Activated naive CD8-positive, alpha-beta T cell treated with anti-CD3 and anti-CD28 coated beads, Interleukin-2, amount 10 ng/mL, durations not matched to agents 7 days and 5 days (primary cell): ENCODE data around the gene PSME3. TPM values are rescaled to one million over a fixed set of nuclear protein-coding genes. Genes with fewer than 3 reads are reported as not detected.
"Not testable (repeated sequence)": the region's sequence is repeated elsewhere in the genome, so short reads cannot be mapped to it uniquely, and the experiment has no call there.

ENCODE experiments used
- ATAC-seq: fragments of 150-1000 bp; cut with Tn5 transposase; one replicate; pipeline ENCODE4 v1.10.0; 2021; ENCODE audit warnings: low read depth, moderate library complexity
- POLR2A ChIA-PET: fragments of 350-600 bp; sonication (Branson Sonifier 250); formaldehyde crosslinking; loops from one replicate; lab custom pipeline; 2021; ENCODE audit warnings: antibody characterized with exemption; lab: Charles Lee
- DNase-seq: peaks from one replicate; pipeline ENCODE4 v3.0.0; 2021
- H3K27ac Mint-ChIP-seq: one replicate; pipeline ENCODE4 v1.8.0; 2022; ENCODE audit warnings: mild to moderate bottlenecking, mixed read lengths
- H3K27me3 Mint-ChIP-seq: one replicate; pipeline ENCODE4 v1.8.0; 2022; ENCODE audit warnings: mild to moderate bottlenecking, moderate library complexity, mixed read lengths
- H3K36me3 Mint-ChIP-seq: one replicate; pipeline ENCODE4 v1.8.0; 2021; ENCODE audit warnings: mild to moderate bottlenecking, mixed read lengths
- H3K4me1 Mint-ChIP-seq: one replicate; pipeline ENCODE4 v1.8.0; 2021; ENCODE audit warnings: mixed read lengths
- H3K4me3 Mint-ChIP-seq: one replicate; pipeline ENCODE4 v1.8.0; 2022; ENCODE audit warnings: mild to moderate bottlenecking, moderate library complexity, mixed read lengths
- H3K9me3 Mint-ChIP-seq: one replicate; pipeline ENCODE4 v1.8.0; 2021; ENCODE audit warnings: mixed read lengths
- total RNA-seq, 2 experiments: library from RNA; stranded (reverse); gene quantifications; one replicate each; pipeline ENCODE4 v1.2.3, GENCODE V29; 2021

Gene PSME3
- total RNA-seq, 2 experiments from 2014 or later: 85.0 to 96.6 TPM

- ATAC-seq (no peak), DNase-seq (no peak)
- no peak overlapping the region for H3K27ac Mint-ChIP-seq
- peaks cover 10% of the 10 kb centered on the region for H3K27me3 Mint-ChIP-seq
- peaks cover 4% of the 10 kb centered on the region for H3K9me3 Mint-ChIP-seq
- H3K4me3 Mint-ChIP-seq: no peak overlapping the region
- no peaks in the 10 kb centered on the region for H3K36me3 Mint-ChIP-seq
- POLR2A ChIA-PET: no interaction called here
- H3K4me1 Mint-ChIP-seq: no peaks in the 10 kb centered on the region
Measured at GRCh38 chr17:42865638-42866094, 32.5 kb downstream of the PSME3 start.

GRCh38 chr17:42866216-42866615 lies 33.0 kb downstream of the PSME3 start:
- POLR2A ChIA-PET: no interaction called here
- H3K9me3 Mint-ChIP-seq: peaks cover 4% of the 10 kb centered on the region
- ATAC-seq (no peak), DNase-seq (no peak)
- H3K27me3 Mint-ChIP-seq: peaks cover 10% of the 10 kb centered on the region
- H3K27ac Mint-ChIP-seq: no peak overlapping the region
- H3K4me3 Mint-ChIP-seq: no peak overlapping the region
- no peaks in the 10 kb centered on the region for H3K36me3 Mint-ChIP-seq
- H3K4me1 Mint-ChIP-seq: no peaks in the 10 kb centered on the region

DNA sequence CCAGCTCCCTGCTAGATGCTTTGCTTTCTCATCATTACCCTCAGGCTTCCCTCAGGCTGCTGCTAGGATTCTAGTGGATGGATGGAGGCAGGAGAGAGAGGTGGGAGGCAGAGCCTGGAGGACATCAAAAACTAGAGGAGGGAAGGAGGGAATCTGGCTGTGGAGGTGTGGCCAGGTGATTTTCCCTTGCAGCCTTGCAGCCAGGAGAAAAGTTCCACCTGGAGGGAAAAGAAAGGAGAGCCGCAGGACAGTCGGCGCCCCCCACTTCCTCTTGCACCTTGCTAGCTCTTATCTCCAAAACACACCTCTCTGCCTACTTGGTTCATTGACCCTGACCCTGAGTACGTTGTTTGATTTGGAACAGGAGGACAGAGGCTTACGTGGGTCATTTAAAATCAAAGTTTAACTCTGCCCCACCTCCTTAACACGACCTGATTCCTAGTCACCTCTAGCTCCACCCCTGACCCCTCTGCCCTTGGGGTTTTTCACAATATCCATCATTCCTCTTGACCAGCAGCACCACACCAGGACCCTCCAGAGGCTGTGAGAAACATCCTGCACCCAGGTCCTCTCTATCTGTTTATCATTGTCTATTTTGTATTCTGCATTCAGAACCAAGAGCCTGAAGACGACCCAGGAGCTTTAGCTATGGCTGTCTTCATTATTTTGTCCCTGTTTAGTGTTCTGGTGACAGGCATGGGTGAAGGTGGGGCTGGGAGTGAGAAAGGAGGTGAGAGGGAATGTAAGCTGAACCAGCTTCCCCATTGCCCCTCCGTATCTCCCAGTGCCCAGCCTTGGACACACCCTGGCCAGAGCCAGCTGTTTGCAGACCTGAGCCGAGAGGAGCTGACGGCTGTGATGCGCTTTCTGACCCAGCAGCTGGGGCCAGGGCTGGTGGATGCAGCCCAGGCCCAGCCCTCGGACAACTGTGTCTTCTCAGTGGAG lies 33.7 kb downstream of the PSME3 start:
- peaks cover 4% of the 10 kb centered on the region for H3K9me3 Mint-ChIP-seq
- no peak for ATAC-seq
- no peaks in the 10 kb centered on the region for H3K36me3 Mint-ChIP-seq
- H3K27me3 Mint-ChIP-seq: peaks cover 12% of the 10 kb centered on the region
- POLR2A ChIA-PET: no interaction called here
- no peaks in the 10 kb centered on the region for H3K4me1 Mint-ChIP-seq
- no peak for DNase-seq
- H3K27ac Mint-ChIP-seq: no peak overlapping the region
- no peak overlapping the region for H3K4me3 Mint-ChIP-seq

GRCh38 chr17:42867694-42868261 lies 34.6 kb downstream of the PSME3 start:
- peaks cover 13% of the 10 kb centered on the region for H3K27me3 Mint-ChIP-seq
- ATAC-seq: peak; percentile 10
- DNase-seq, H3K36me3 Mint-ChIP-seq, H3K4me3 Mint-ChIP-seq, POLR2A ChIA-PET, H3K9me3 Mint-ChIP-seq, H3K27ac Mint-ChIP-seq, H3K4me1 Mint-ChIP-seq: not testable (repeated sequence)

- no peaks in the 10 kb centered on the region for H3K4me1 Mint-ChIP-seq
- no peak for ATAC-seq
- POLR2A ChIA-PET: no interaction called here
Measured at GRCh38 chr17:42868338-42868737, 35.1 kb downstream of the PSME3 start.

DNA sequence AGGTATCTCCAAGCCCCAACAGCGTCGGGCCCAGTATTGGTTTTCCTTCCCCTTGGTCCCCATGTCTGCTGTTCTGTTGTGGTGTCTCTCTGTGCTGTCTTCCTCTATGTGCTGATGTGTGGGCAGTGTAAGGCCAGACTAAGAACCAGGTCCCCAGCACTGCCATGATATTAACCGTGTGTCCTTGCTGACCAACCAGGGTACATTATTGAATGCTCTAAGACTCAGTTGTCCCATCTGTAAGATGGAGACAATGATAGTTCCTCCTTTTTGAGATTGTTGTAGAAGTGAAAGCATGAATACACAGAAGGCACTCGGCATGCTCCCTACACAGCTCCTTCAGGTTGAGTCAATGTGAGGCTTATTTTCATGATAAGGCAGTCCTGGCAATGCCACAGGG lies 38.5 kb downstream of the PSME3 start:
- Mint-ChIP-seq H3K27ac (no peak overlapping the region), H3K4me3 (no peak overlapping the region), H3K9me3 (peaks cover 4% of the 10 kb centered on the region), H3K36me3 (no peaks in the 10 kb centered on the region), H3K27me3 (peaks cover 17% of the 10 kb centered on the region), H3K4me1 (no peaks in the 10 kb centered on the region)
- ATAC-seq: no peak
- DNase-seq: no peak
- POLR2A ChIA-PET: no interaction called here

More at GRCh38 chr17:42868338-42868737, 35.1 kb downstream of the PSME3 start:
- no peak overlapping the region for H3K4me3 Mint-ChIP-seq
- DNase-seq: no peak
- peaks cover 4% of the 10 kb centered on the region for H3K9me3 Mint-ChIP-seq
- H3K27ac Mint-ChIP-seq: no peak overlapping the region
- no peaks in the 10 kb centered on the region for H3K36me3 Mint-ChIP-seq
- H3K27me3 Mint-ChIP-seq: peaks cover 15% of the 10 kb centered on the region

DNA sequence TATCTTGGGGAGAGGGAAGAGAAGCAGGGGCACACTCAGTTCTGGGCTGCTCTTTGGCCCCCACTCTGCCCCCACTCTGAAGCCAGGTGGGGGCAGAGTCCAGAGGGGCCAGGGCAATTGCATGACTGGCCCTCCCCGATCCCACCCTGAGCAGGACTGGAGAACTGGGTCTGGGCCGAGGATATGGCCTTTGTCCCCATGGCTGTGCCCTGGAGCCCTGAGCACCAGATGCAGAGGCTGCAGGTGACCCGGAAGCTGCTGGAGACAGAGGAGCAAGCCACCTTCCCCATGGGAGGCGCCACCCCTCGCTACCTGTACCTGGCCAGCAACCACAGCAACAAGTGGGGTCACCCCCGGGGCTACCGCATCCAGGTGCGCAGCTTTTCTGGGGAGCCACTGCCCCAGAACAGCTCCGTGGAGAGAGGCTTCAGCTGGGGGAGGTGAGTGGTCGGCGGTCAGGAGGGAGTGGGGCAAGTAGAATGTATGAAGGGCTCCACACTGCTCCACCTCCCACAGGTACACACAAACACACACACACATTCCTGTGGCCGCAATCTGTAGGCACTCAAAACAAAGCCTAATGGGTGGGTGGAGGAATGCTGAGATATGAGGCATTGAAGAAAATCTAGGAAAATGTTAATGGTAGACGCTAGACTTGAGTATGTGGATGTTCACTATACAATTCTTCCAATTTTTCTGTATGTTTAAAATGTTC lies 39.2 kb downstream of the PSME3 start:
- Mint-ChIP-seq H3K4me3 (no peak overlapping the region), H3K36me3 (no peaks in the 10 kb centered on the region), H3K9me3 (peaks cover 4% of the 10 kb centered on the region), H3K4me1 (no peaks in the 10 kb centered on the region), H3K27me3 (peaks cover 19% of the 10 kb centered on the region), H3K27ac (no peak overlapping the region)
- POLR2A ChIA-PET: no interaction called here
- DNase-seq (no peak), ATAC-seq (no peak)

DNA sequence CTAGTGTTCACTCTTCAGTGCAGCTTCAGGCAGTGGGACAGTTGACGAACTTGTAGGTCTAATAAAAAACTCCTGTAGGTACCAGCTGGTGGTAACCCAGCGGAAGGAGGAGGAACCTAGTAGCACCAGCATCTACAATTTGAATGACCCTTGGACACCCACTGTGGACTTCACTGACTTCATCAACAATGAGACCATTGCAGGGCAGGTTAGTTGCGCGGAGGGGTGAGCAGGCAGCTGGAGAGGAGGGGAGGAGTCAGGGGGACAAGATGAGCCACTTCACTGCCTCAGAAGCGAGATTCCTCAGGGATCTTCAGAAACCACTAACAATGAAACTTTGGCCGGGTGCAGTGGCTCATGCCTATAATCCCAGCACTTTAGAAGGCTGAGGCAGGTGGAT lies 40.1 kb downstream of the PSME3 start:
- H3K4me3 Mint-ChIP-seq: no peak overlapping the region
- peaks cover 20% of the 10 kb centered on the region for H3K27me3 Mint-ChIP-seq
- H3K27ac Mint-ChIP-seq: no peak overlapping the region
- no peaks in the 10 kb centered on the region for H3K4me1 Mint-ChIP-seq
- H3K9me3 Mint-ChIP-seq: peaks cover 4% of the 10 kb centered on the region
- DNase-seq (no peak), ATAC-seq (no peak)
- H3K36me3 Mint-ChIP-seq: no peaks in the 10 kb centered on the region
- POLR2A ChIA-PET: interaction anchor here (0.6 kb wide), 1 partner anchor 39 kb away, joined by 3 read pairs; no protein-coding TSS in a partner anchor

DNA sequence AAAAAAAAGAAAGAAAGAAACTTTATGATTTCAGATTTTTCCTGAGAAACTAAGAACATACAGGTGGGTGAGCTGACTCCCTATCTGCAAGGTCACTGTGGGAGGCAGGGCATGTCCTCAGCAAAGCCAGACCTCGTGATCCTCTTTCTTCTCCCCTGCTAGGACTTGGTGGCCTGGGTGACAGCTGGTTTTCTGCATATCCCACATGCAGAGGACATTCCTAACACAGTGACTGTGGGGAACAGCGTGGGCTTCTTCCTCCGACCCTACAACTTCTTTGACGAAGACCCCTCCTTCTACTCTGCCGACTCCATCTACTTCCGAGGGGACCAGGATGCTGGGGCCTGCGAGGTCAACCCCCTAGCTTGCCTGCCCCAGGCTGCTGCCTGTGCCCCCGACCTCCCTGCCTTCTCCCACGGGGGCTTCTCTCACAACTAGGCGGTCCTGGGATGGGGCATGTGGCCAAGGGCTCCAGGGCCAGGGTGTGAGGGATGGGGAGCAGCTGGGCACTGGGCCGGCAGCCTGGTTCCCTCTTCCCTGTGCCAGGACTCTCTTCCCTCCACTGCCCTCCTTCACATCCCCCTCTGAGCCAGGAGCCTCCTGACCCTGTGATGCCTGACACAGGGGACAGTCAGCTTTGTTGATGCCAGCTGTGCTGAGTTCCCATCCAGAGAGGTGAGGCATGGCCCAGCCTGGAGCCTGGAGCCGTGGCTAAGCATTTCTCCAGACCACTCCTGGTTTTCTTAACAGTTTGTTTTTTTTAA lies 40.9 kb downstream of the PSME3 start:
- not testable (repeated sequence) for ATAC-seq, H3K9me3 Mint-ChIP-seq, H3K27ac Mint-ChIP-seq, DNase-seq, H3K36me3 Mint-ChIP-seq, H3K4me1 Mint-ChIP-seq, H3K4me3 Mint-ChIP-seq
- H3K27me3 Mint-ChIP-seq: peaks cover 20% of the 10 kb centered on the region
- POLR2A ChIA-PET: interaction anchor here (0.6 kb wide), 1 partner anchor 39 kb away, joined by 3 read pairs; no protein-coding TSS in a partner anchor

DNA sequence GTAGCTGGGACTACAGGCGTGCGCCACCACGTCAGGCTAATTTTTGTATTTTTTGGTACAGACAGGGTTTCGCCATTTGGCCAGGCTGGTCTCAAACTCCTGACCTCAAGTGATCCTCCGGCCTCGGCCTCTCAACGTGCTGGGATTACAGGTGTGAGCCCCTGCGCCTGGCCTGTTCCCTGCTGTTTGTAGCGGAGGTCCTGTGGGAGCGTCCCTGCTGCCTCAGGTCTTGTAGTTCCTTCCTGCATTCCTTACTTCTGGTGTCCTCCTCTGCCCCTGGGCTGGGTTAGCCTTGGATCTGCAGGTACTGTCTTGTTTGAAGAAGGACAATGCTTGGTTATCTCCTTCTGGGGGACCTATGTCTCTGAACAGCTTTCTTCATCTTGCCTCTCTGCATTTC lies 43.8 kb downstream of the PSME3 start:
- POLR2A ChIA-PET: no interaction called here
- no peak overlapping the region for H3K27ac Mint-ChIP-seq

DNA sequence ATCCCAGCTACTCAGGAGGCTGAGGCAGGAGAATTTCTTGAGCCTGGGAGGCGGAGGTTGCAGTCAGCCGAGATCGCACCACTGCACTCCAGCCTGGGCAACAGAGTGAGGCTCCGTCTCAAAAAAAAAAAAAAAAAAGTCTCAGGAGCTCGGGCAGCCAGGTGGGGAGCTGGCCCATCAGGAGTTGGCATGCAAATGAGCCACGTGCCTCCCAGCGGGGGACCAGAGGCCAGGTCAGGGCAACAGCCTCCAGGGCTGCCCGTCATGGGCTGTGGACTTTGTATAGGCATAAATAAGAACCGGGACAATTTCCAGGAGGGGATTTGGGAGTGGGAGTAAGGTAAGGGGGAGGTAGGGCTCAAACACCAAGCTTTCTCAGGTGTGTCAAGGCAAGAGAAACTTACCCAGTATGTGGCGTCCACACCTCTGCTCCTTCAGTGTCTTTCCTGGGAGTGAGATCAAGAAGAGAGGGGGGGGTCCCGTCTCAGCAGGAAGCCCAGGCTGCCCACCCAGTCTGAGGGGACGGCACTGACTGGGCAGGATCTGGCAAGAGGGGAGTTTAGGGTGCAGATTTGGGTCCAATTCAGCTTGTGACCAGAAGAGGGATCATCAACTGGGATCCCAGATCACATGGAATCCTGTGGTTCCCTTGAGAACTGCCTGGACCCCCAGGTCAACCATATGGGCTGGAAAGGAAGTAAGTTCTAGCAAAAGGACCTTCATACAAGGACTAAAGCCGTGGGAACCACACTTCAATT lies 45.1 kb downstream of the PSME3 start:
- H3K4me3 Mint-ChIP-seq: no peak overlapping the region
- POLR2A ChIA-PET: interaction anchor here (0.7 kb wide), 1 partner anchor 722 kb away, joined by 5 read pairs; no protein-coding TSS in a partner anchor
- DNase-seq (no peak), ATAC-seq (no peak)
- H3K9me3 Mint-ChIP-seq: no peaks in the 10 kb centered on the region
- no peak overlapping the region for H3K27ac Mint-ChIP-seq
- H3K27me3 Mint-ChIP-seq: peaks cover 12% of the 10 kb centered on the region
- H3K36me3 Mint-ChIP-seq: no peaks in the 10 kb centered on the region
- no peaks in the 10 kb centered on the region for H3K4me1 Mint-ChIP-seq

More for the DNA sequence above, 43.8 kb downstream of the PSME3 start:
- H3K4me1 Mint-ChIP-seq: no peaks in the 10 kb centered on the region
- no peaks in the 10 kb centered on the region for H3K9me3 Mint-ChIP-seq
- no peaks in the 10 kb centered on the region for H3K36me3 Mint-ChIP-seq
- peaks cover 16% of the 10 kb centered on the region for H3K27me3 Mint-ChIP-seq
- no peak for ATAC-seq
- DNase-seq: no peak
- no peak overlapping the region for H3K4me3 Mint-ChIP-seq

DNA sequence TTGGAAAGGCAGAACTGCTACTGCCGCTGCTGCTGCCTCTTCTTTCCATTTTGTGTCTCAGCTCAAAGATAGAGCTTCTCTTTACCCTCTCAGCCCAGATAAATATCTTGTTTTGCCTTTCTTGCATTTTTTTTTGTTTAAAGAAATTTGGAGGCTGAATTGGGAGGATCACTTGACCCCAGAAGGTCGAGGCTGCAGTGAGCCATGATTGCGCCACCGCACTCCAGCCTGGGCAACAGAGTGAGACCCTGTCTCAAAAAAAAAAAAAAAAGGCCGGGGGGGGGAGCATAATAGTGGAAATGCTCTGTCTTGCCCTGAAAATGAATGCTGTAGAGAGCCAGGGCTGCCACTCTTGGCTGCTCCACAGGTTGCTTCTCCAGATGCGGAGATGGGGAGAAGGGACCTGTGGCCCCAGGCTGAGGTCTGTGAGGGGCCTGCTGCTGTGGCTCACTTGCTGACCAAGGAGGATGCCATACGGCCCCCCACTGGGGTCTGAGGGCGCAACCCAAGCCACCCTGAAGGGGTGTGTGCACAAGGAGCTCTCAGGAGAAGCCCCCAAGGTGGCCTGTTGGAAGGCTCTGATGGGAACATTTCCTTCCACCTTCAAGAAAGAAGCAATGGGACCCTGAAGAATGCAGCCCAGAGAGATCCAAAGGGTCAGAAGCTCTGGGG lies 45.9 kb downstream of the PSME3 start:
- no peaks in the 10 kb centered on the region for H3K9me3 Mint-ChIP-seq
- H3K27ac Mint-ChIP-seq: no peak overlapping the region
- no peaks in the 10 kb centered on the region for H3K36me3 Mint-ChIP-seq
- DNase-seq (no peak), ATAC-seq (no peak)
- H3K4me3 Mint-ChIP-seq: no peak overlapping the region
- no peaks in the 10 kb centered on the region for H3K4me1 Mint-ChIP-seq
- H3K27me3 Mint-ChIP-seq: peaks cover 14% of the 10 kb centered on the region
- POLR2A ChIA-PET: interaction anchor here (0.7 kb wide), 1 partner anchor 723 kb away, joined by 5 read pairs; no protein-coding TSS in a partner anchor
